PC-9 (cell line): ENCODE results near the gene XXYLT1. TPM values are rescaled to one million over a fixed set of nuclear protein-coding genes. Genes with fewer than 3 reads are reported as not detected.

Source experiments
- BruUV-seq: library from RNA; stranded (reverse); fragments of 400-500 nt; replicated peaks from 2 replicates; lab custom pipeline; 2021; lab: Mats Ljungman, UMichigan
- CTCF ChIA-PET: fragments of 300-600 bp; sonication (Branson Sonifier 250); formaldehyde crosslinking; loops from one replicate; lab custom pipeline; 2022; ENCODE audit warnings: antibody characterized with exemption; lab: Charles Lee
- POLR2A ChIA-PET: fragments of 300-600 bp; sonication (Branson Sonifier 250); formaldehyde crosslinking; loops from one replicate; lab custom pipeline; 2022; ENCODE audit warnings: antibody characterized with exemption; ENCODE audit not compliant: unreplicated experiment; lab: Charles Lee
- DNase-seq, 2 experiments: peaks; one replicate each; pipeline versions ENCODE4 v3.0.0 to v3.0.0-alpha.2; 2015 to 2022; ENCODE audit warnings: mixed read lengths in 1 of 2
- H2AFZ ChIP-seq: fragments of 200-600 bp; sonication (generic); 2 replicates; pipeline ENCODE4 v1.8.1; 2017; ENCODE audit warnings: antibody characterized with exemption
- H3F3A ChIP-seq: fragments of 200-600 bp; sonication (generic); 2 replicates; pipeline ENCODE4 v1.8.1; 2017; ENCODE audit warnings: antibody characterized with exemption, mild to moderate bottlenecking, low read depth; ENCODE audit not compliant: insufficient read depth
- H3K27ac ChIP-seq: fragments of 200-600 bp; sonication (generic); 2 replicates; pipeline ENCODE4 v1.6.1; 2016; ENCODE audit warnings: mixed run types
- H3K27me3 ChIP-seq: fragments of 200-600 bp; sonication (generic); 2 replicates; pipeline ENCODE4 v1.6.1; 2016; ENCODE audit warnings: low read depth, mixed run types; ENCODE audit not compliant: insufficient read depth
- H3K36me3 ChIP-seq: fragments of 200-600 bp; sonication (generic); 2 replicates; pipeline ENCODE4 v1.6.1; 2016; ENCODE audit warnings: low read depth, mixed run types
- H3K4me1 ChIP-seq: fragments of 200-600 bp; sonication (generic); replicated peaks from 2 replicates; pipeline ENCODE4 v1.6.1; 2016; ENCODE audit warnings: mixed run types; ENCODE audit not compliant: insufficient read depth
- H3K4me2 ChIP-seq: fragments of 200-600 bp; sonication (generic); 2 replicates; pipeline ENCODE4 v1.6.1; 2017; ENCODE audit warnings: mixed run types
- H3K4me3 ChIP-seq: fragments of 200-600 bp; sonication (generic); 2 replicates; pipeline ENCODE4 v1.6.1; 2016; ENCODE audit warnings: mixed run types
- H3K79me2 ChIP-seq: fragments of 200-600 bp; sonication (generic); 2 replicates; pipeline ENCODE4 v1.6.1; 2017; ENCODE audit warnings: low read depth, mixed run types
- H3K9me2 ChIP-seq: fragments of 200-600 bp; sonication (generic); 2 replicates; pipeline ENCODE4 v1.8.1; 2017; ENCODE audit warnings: mild to moderate bottlenecking; ENCODE audit not compliant: insufficient read depth
- H3K9me3 ChIP-seq: fragments of 200-600 bp; sonication (generic); 2 replicates; pipeline ENCODE4 v1.8.1; 2016; ENCODE audit warnings: low read depth; ENCODE audit not compliant: insufficient read depth
- H4K20me1 ChIP-seq: fragments of 200-600 bp; sonication (generic); 2 replicates; pipeline ENCODE4 v1.8.1; 2017; ENCODE audit not compliant: insufficient read depth
- CTCF ChIP-seq: fragments of 200-600 bp; sonication (generic); conservative IDR thresholded peaks from 2 replicates; pipeline ENCODE4 v1.6.1; 2017; ENCODE audit warnings: mixed run types, antibody characterized with exemption, mild to moderate bottlenecking, moderate library complexity
- EZH2 ChIP-seq: fragments of 200-600 bp; sonication (generic); IDR thresholded peaks from 2 replicates; pipeline ENCODE4 v1.8.0; 2017; ENCODE audit warnings: antibody characterized with exemption, low read depth
- intact Hi-C: fragments of 100-400 bp; cut with micrococcal nuclease; formaldehyde crosslinking; loops from one replicate; pipeline ENCODE4 v1.10.0; 2022; ENCODE audit not compliant: unreplicated experiment
- total RNA-seq: library from RNA; stranded (reverse); gene quantifications from 2 replicates; pipeline ENCODE4 v1.2.3, GENCODE V29; 2021

The XXYLT1 gene
- total RNA-seq, 1 experiment from 2014 or later, result 13.3 TPM

- no peak overlapping the region for H3K27ac ChIP-seq
- 0 out of 2 replicates have a peak, but pooled peaks cover 3% of the 10 kb centered on the region for H3K9me2 ChIP-seq
- H3K79me2 ChIP-seq, result no peaks in the 10 kb centered on the region
- no peak for DNase-seq
- no peak for TF ChIP-seq EZH2
- no peak for TF ChIP-seq CTCF
- POLR2A ChIA-PET, result interaction anchor here (1.2 kb wide), 1 partner anchor 44 kb away, joined by 5 read pairs; no protein-coding TSS in a partner anchor
- H3F3A ChIP-seq, result peaks cover 14% of the 10 kb centered on the region; the same call in 1 of the 2 replicates
- H2AFZ ChIP-seq, result no peak overlapping the region
- intact Hi-C loops, result no loop called here
- BruUV-seq, result no TSS peak
- H4K20me1 ChIP-seq, result no peaks in the 10 kb centered on the region
- peaks cover 22% of the 10 kb centered on the region for H3K4me1 ChIP-seq
- H3K27me3 ChIP-seq, result no peaks in the 10 kb centered on the region
- CTCF ChIA-PET, result interaction anchor here (0.6 kb wide), 1 partner anchor 40 kb away, joined by 6 read pairs; no protein-coding TSS in a partner anchor
- H3K9me3 ChIP-seq, result peaks cover 13% of the 10 kb centered on the region
- no peaks in the 10 kb centered on the region for H3K36me3 ChIP-seq
- no peak overlapping the region for H3K4me2 ChIP-seq
- no peak overlapping the region for H3K4me3 ChIP-seq
Observed at GRCh38 chr3:195195321-195196209, 75.4 kb downstream of the XXYLT1 start.

DNA sequence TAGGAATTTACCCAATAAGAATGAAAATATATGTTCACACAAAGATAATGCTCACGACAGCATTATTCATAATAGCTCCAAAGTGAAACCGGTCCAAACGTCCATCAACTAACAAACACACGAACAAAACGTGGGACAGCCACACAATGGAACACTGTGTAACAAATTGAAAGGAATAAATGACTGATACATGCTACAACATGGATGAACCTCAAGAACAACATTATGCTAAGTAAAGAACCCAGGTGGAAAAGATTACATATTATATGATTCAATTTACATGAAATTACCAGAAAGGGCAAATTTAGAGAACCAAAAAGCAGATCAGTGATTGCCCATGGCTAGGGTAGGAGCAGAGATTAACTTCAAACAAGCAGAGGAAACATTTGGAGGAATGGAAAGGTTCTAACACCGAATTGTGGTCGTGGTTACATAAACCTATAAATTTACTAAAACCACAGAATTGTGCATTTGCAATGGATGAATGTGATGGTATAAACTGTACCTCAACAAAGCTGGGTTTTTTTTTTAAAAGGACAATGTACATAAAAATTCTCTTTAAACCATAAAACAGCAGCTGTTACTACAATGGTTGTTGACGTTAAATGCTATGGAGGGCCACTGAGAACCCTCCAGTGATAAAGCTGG lies 76.3 kb downstream of the XXYLT1 start:
- no TSS peak for BruUV-seq
- intact Hi-C loops, result no loop called here
- no peaks in the 10 kb centered on the region for H3K36me3 ChIP-seq
- no peak for TF ChIP-seq CTCF
- no peak for TF ChIP-seq EZH2
- H3K9me2 ChIP-seq, result 0 out of 2 replicates have a peak, but pooled peaks cover 3% of the 10 kb centered on the region
- H3F3A ChIP-seq, result peaks cover 14% of the 10 kb centered on the region; the same call in 1 of the 2 replicates
- H3K27ac ChIP-seq, result no peak overlapping the region
- no peaks in the 10 kb centered on the region for H3K79me2 ChIP-seq
- DNase-seq, result no peak
- H3K4me1 ChIP-seq, result peaks cover 22% of the 10 kb centered on the region
- no peak overlapping the region for H3K4me3 ChIP-seq
- no peaks in the 10 kb centered on the region for H3K27me3 ChIP-seq
- H4K20me1 ChIP-seq, result no peaks in the 10 kb centered on the region
- POLR2A ChIA-PET, result no interaction called here
- H3K4me2 ChIP-seq, result no peak overlapping the region
- CTCF ChIA-PET, result no interaction called here
- H2AFZ ChIP-seq, result no peak overlapping the region
- peaks cover 13% of the 10 kb centered on the region for H3K9me3 ChIP-seq

DNA sequence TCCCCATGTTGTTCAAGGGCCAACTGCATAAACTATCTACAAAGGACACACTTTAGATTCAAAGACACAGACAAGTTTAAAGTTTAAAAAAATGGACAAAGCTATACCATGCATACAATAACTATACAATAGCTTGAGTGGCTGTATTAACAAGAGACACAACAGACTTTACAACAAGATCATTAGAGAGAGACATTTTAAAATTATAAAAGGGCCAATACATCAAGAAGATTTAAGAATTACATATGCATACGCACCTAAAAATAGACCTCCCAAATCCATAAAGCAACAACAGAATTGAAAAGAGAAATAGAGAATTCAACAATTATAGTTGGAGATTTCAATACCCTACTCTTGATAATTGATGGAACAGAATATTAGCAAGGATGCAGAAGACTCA lies 79.4 kb downstream of the XXYLT1 start:
- Histone ChIP-seq H3K36me3 (no peaks in the 10 kb centered on the region), H2AFZ (no peak overlapping the region), H3K79me2 (no peaks in the 10 kb centered on the region), H3K4me3 (no peak overlapping the region), H3F3A (no peaks in the 10 kb centered on the region; the same call in 1 of the 2 replicates), H4K20me1 (no peaks in the 10 kb centered on the region), H3K4me2 (no peak overlapping the region), H3K9me2 (0 out of 2 replicates have a peak, but pooled peaks cover 3% of the 10 kb centered on the region), H3K27me3 (no peaks in the 10 kb centered on the region), H3K9me3 (peaks cover 13% of the 10 kb centered on the region), H3K27ac (no peak overlapping the region), H3K4me1 (0 out of 2 replicates have a peak, but pooled peaks cover 9% of the 10 kb centered on the region)
- DNase-seq, result no peak
- ChIA-PET POLR2A (no interaction called here), CTCF (no interaction called here)
- intact Hi-C loops, result no loop called here
- no peak for TF ChIP-seq EZH2
- BruUV-seq, result no TSS peak
